Amniotic stem cell (primary cell): ENCODE results near the gene TRMT61A.
"Not testable (repeated sequence)": the region's sequence is repeated elsewhere in the genome, so short reads cannot be mapped to it uniquely, and the experiment has no call there.

Experiments
- DNase-seq: peaks from one replicate; lab custom pipeline; 2025; lab: John Stamatoyannopoulos, UW

The TRMT61A gene

DNA sequence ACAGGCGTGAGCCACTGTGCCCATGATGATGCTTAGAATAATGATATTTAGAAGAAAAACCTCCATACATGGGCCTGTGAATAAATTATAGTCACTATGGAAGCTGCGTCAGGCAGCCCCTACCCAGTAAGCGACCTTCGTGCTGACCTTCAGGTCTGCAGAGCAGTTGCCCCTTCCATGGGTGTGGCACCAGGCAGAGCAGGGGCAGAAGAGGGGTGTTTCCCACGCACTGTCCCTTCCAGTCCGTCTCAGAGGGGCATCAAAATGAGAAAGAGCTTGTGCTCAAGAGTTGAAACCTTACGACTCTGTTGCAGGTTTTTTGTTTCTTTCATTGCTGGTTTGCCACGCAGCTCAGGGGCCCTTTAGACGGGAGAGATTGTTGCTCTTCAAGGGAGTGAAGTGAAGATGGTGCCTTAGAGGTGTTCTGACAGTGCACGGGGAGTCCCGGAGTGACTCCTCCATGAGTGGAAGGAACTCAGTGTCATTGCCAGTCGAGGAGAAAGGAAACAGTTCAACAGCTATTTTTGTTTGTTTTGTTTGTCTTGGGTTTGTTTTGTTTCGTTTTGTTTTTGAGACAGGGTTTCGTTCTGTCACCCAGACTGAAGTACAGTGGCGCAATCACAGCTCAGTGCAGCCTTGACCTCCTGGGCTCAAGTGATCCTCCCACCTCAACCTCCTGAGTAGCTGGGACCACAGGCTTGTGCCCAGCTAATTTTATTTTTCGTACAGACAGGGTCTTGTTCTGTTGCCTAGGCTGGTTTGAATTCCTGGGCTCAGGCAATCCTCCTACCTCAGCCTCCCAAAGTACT lies 20.3 kb upstream of the TRMT61A start:
- no peak for DNase-seq

DNA sequence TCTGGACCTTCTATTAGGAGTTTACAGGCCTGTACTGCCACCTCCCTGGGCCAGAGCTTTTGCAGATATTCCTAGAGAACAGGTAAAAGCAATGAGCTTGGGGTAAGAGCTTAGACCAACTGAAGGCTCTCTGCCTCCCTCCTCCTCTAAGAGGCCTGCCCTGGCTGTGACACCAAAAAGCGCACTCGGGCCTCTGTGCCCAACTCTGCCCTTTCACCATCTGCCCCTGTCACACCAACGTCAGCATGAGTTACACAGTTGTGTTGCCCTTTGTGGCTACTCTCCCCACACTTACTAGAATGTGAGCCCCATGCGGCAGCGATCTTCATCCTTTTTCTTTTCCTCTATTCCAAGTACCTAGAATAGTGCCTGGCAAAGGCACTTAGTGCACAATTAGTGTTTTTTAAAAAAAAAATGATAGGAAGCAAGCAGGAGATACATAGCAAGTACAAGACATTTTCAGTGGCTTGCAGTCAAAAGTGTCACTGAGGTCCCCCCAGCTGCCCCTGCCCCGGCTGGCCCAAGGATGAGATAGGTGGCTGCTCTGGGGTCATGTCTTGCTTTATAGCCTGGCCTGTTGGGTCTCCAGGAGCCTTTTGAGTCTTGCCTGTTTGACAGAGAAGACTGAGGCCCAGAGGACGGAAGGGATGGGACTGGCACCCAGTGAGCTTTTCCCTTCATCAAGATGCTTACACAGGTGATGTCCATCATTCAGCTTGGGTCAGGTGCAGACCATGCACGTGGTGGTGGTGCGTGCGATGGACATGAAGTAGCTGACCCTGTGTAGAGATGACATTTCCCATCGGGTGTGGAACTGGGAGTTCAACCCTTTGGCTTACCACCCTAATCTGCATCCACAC lies 18.9 kb upstream of the TRMT61A start:
- DNase-seq: no peak

DNA sequence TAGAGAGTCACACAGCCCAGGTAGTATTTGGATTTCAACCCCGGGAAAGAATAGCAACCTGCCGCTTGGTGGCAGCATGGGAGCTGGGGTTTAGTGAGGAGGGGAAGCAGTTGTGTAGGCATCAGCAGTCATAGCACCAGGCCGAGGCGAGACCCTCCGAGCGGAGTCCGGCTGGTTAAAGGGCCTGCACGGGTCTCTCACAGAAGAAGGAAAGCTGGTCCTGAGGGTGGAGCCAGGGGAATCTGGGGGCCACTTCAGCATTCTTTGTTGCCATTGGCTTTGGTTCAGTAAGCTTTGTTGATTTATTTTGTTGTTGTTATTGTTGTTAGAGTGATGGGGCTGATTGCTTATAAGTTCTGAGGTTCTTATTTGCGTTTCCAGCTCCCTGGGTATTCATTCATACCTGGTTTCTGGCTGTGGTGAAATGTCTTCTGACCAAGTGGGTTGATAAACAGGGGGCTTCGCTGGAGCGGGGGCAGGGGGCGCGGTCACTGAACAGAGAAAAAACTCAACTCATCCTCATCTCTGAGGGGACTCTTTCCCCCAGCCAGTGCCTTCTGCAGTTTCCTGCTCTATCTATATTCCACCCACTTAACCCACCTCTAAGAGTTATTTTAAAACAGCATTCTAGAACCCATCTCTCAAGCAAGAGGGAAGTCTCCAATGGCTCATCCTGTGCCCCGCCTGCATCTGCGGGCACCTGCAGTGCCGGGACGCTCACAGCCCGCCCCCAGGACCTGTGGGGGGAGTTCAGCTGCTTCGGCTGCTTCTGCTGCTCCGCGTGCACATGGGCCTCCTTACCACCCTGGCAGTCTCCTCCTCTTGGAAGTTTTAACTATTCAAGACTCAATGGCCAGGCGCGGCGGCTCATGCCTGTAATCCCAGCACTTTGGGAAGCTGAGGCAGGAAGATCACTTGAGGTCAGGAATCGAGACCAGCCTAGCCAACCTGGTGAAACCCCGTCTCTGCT lies 18.0 kb upstream of the TRMT61A start:
- no peak for DNase-seq

DNA sequence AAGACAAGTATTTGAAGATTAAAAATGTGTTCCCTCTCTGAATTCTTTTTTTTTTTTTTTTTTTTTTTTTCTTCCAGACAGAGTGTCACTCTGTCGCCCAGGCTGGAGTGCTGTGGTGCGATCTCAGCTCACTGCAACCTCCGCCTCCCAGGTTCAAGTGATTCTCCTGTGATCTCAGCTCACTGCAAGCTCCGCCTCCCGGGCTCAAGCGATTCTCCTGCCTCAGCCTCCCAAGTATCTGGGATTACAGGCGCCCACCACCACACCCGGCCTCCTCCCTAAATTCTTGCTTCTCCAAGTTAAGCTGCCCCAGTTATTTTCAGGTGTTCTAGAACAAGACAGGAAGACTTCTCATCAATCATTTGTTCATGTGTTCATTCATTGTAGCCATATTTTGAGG lies 16.8 kb upstream of the TRMT61A start:
- not testable (repeated sequence) for DNase-seq

DNA sequence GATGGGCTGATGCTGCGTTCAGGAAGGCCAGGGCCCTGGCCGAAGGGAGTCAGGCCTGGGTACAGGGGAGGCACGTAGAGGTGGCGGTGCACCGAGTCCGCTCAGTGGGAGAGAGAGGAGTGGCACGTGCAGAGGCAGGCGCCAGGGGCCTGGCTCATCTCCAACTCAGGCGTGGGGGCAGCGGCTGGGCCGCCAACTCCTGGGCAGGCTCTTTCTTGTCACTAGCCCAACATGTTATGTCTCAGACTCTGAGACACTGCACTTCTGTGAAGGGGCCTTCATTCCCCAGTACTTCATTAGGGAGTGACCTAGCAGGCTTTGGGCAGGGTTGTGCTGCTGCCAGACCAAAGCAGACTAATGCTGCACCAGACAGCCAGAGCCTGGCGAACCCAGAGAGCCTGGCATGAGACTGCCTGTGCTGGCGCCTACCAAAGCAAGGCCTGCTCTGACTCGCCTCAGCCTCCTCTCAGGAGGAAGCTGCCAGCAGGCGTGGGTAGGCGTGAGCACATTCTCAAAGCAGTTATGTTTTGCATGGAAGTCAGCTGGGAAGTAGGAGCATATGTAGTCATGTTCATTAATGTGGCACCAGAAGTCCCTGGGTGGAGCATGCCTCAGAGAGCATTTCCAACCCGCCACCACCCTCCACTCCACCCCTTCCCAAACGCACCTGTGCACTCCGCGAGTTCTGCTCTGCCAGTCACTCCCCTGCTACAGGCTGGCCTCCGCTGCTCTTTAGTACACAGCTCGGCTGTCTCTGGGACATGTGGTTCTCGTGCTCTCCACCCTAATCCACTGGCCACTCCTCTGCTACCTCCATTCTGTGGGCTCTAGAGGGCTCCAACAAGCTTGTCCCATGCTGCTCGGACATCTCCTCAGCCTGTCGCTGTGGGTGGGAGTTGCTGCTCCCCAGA lies 16.0 kb upstream of the TRMT61A start:
- no peak for DNase-seq

DNA sequence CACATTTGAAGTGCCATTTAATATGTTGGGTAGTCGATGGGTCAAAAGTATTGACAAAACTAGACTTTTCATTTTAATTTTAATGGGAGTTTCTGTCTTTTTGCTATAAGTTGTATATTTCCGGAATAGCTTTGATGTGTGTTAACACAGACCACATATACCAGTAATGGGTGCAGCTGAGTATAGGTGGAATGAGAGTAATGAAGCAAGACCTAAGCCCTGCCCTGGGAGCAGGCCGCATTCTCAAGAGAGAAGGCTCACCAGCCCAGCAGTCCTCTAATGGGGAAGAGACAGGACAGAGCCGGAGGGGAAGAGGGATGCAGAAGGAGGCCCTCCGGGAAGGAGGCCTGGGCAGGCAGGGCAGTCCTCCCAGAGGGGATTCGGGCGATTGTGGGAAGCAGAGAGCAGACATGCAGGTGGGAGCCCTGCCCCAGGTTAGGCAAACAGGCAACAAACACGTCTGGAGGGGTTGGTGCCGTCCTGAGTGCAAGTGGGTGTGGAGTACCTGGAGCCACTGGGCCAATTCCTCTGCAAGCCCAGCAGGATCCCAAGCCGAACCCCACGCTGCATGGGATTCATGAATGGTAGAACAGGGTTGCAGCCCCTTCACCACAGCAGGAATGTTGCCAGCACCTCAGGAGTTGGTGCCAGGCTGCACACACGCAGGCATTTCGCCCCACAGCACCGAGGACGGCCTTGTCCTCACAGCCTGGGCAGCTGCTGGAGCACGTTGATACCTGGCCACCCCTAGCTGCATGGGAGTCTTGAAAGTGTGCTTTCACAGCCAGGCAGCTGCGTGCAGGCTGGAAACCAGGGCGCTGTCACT lies 14.2 kb upstream of the TRMT61A start:
- DNase-seq: no peak

DNA sequence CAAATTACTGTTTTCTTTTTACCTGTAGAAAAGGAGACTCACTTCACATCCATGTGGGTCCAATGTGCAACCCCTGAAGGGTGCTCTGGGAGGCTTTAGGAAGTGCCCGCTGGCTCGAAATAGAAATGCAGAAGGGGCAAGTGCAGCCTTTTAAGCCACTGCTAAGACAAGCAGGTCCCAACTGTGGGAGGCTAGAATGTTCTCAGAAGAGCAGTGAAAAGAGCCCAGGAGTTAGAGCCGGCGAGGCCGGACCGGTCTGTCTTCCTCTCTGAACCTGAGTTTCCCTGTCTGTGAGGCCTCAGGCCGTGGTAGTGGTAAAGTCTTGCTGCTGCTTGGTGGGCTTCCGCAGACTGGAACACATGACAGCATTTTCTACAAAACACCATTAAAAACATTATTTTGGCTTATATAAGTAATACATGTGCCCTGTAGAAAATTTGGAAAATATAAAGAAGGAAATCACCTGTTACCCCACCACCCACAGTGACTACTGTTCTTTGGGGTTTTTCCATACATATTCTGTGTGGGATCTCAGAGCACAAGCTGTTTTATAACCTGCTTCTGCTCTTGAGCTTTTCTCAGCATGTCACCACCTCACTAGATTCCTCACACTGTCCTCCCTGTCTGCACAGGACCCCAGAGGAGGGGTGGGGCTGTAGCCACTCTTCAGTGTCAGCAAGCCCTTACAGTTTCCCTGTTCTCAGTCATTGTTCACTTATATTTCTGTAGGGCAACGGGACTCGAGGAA lies 12.4 kb upstream of the TRMT61A start:
- DNase-seq: no peak

DNA sequence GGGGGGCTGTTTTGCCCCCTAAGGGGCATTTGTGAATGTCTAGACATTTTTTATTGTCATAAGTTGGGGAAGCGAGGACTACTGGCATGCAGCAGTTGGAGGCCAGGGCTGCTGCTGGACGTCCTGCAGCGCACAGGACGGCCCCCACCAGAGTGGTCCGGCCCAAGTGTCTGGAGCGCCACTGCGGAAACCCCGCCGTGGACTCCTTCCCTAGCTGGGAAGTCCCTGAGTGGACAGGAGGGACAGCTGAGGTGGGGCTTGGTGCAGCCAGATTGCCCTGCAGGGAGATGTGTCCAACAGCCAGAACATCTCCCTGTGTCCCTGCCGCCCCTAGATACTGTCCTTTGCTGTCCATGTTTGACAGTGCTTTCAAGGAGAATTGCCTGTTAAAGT lies 11.8 kb upstream of the TRMT61A start:
- no peak for DNase-seq

DNA sequence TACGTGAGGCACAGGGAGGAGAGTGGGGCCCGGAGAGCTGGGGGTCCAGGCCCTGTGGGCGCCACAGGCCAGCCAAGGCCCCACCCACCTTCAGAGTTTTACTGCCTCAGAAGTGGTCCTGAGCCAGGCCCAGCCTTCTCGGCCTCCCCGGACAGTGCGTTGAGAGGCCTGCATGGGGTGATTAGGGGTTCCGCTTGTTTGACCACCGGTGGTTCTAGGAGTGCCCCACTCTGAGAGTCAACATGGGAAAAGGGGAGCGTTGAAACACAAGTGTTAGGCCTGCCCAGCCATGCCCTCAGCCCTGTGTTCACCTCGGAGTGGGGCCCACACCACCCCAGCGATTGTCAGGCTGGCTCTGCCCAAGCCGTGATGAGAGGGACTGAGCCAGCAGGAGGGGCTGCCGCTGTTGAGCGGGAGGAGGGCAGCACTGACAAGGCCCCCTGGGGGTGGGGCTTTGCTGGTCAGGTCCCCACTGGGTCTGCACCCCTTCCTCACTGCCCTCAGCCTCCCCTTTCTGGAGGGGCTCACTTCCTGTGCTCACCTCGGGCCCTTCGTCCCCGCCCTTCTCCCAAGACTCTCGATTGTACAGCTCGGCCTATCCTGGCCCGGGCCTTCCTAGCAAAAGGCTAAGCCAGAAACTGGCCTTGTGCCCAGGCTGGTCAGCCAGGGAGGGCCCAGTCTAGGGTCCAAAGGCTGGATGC lies 11.1 kb upstream of the TRMT61A start:
- DNase-seq: no peak

DNA sequence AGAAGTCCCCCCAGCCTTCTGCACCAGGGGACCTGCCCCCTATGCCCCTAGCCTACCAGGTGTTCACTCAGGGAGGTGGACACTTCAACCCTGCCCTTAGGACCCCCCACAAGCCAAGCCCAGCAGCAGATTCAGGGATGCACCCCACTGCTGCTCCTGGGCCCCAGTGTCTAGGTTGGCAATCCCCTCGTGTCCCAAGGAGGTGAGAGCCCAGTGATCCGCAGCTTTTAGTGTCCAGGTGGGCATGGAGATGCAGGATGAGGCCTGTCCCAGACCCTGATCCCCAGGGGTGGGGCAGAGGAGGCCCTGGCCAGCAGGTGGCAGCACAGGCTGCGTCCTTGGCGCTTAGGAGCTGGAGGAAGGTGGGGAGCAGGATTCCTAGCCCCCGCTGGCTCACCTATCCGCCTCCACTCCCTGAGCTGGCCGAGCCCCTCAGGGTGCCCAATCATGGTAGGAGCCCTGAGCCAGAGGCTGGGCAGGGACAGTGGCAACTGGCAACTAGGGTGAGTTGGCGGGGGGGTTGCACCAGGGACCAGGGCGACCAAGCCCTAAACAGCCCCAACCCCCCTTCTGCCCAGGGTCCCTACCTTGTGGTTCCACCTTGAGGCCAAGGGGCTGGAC lies 10.5 kb upstream of the TRMT61A start:
- DNase-seq: no peak

DNA sequence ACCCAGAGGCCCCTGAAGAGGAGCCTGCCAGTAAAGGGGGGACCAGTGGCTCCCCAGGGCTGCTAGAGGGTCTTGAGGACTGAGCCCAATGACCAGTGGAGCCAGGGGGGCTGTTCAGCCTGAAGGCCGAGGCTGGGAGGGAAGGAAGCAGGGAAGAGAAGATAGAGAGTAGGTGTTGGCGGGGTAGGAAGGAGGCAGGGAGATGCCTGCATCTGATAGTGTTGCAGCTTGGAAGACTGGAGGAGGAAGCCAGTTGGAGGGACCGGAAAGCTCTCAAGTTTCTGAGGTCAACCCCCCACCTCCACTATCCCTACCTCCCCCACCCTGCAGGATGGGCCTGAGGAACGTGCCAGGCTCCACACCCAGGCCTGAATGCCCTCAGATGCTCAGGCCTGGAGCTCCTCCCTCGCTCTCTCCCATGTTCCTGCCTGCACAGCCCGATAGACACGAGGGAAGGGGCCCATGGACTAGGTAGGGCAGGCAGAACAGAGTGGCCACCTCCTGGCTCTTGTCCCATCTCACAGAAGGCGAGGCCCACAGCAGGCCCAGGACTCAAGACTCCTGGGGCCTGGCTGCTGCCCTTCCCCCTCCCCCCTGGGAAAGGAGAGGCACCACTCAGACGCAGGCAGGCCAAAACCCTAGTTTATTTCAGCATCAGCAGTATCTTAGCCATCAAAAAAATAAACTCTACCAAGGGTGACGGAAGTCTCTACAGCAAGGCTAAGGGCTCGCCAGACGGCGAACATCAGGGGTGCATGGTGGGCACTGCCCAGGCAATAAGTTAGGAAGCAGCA lies 9.8 kb upstream of the TRMT61A start:
- DNase-seq: no peak

DNA sequence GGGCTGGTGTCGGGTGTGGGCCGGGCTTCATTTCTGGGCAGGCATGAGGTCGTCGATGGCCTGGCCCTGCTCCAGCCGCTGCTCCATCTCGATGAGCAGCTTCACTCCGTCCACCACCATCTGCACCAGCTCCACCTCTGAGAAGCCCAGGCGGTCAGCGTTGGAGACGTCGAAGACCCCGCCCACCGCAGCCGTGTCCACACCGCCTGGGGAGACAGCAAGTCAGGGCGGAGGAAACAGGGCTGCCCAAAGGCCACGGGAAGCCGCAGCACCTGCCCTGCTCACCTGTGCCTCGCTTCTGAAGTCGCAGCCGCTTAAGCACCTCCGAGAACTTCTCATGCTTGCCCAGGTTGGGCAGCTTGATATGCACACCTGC lies 9.2 kb upstream of the TRMT61A start:
- no peak for DNase-seq

DNA sequence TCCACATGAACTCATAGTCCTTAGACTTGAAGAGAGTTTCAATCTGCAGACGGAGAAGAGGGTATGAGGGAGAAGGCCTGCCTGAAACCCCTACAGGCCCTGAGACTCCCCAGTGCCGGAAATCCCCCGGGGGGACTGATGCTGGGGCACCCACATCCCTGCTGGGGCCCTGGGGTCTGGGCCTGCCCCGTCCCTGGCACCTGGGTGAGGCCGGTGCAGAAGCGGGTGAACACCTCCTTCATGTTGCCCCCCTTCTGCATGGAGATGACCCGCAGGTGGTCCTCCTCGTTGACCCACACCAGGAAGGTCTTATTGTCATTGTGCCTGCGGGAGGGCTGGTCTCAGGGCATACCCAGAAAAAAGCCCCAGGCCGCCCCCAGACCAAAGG lies 8.7 kb upstream of the TRMT61A start:
- no peak for DNase-seq

DNA sequence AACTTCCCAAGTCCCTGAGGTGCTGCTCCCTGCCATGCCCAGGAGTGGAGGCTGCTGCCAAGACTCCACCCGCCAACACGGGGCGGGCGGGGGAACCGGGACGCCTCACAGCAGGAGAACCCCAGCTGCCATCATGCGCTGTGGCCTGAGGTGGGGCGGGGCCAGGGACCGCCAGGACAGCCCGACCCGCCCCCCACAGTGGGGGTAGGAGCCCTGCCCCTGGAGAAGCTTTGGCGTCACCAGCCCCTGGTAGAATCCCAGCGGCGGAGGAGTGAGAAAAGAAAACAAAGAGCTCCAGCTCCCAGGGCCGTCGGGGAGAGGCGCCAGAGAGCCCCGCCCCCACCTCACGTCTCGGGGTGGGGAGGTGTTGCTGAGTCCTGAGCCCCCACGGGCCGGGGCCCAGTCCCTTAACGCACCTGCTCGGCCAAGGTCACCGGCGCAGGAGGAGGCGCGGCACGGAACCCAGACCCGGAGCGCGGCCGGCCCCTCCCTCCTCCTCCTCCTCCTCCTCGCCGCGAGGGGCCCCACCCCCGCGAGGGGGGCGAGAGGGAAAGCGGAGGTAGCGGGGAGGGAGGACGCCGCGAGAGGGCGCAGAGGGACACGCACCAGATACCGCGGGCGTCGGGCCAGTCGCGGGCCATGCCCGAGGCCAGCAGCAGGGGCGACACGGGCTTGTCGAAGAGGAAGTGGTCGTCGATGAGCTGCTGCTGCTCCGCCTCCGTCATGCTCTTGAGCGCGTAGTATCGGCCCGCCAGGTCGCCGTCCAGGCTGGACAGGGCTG lies 8.1 kb upstream of the TRMT61A start:
- DNase-seq: no peak

DNA sequence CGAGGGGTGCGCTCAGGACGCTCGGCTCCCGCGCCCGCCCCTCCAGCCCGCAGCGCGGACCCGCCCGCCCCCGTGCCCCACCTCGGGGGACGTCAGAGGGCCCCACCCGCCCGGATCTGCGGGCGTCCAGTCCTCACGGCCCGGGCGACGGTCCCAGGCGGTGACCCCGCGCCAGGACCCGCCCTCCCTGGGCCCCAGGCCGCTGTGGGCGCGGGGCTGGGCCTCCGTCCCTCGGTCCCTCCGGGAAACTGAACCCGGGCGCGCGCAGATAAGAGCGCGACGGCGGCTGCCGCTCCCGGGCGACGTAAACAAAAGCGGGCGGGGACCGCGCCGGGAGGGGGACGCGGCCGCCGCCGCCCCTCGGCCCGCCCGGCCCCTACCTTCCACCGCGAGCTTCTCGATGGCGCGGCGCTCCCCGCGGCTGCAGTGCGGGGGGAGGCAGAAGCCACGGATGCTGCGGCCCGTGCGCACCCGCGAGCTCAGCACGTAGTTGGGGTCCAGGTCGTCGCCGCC lies 7.5 kb upstream of the TRMT61A start:
- DNase-seq: no peak

DNA sequence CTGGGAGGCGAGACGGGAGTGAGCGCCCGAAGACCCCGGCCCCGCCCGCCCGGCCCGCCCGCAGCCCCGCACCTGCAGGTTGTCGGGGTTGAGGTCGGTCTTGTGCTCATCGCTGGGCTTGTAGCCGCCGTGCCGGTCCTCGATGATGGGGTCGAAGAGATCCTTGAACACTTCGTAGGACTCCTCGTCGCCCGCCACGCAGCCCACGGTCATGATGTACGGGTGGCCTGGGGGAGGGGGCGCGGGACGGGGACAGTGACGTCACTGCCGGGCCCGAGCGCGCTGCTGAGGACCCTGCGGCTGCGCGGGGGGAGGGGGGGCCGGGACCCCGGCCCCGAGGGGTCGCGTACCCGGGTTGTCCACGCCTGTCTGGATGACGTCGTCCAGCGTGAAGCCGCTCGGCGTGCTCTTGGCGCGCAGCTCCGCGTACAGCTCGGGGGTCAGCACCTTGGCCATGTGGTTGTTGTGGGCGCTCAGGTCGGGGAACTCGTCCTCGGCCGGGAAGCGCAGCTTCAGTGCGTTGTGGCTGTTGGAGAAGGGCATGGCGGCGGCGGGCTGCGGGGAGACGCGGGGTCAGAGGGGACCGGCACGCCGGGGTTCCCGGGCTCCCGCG lies 6.9 kb upstream of the TRMT61A start:
- no peak for DNase-seq
